Measurements from ENCODE around the gene TMEM202. TPM values are rescaled to one million over a fixed set of nuclear protein-coding genes. Genes with fewer than 3 reads are reported as not detected.

Gene TMEM202
- not detected in 2 replicates for total RNA-seq

GRCh38 chr15:72397796-72398588, at the start of gene TMEM202:
TMEM202 (plus strand) TSS chr15:72398305; CDS start chr15:72398327, 22 bp downstream.

GRCh38 chr15:72375846-72376581, 22.1 kb upstream of the TMEM202 start, which contains the start of gene HEXA:
HEXA (minus strand) TSS chr15:72376014; CDS start chr15:72375972, 42 bp downstream.

Other genes with a start within 250 kb of the TMEM202 start
- 0.19 and 0.28 TPM in 2 replicates for gene GRAMD2A, start 200.5 kb upstream of the TMEM202 start, total RNA-seq
- gene PKM, start 167.1 kb upstream of the TMEM202 start, total RNA-seq, result 1,635 and 2,242 TPM in 2 replicates
- gene PARP6, start 125.8 kb upstream of the TMEM202 start, total RNA-seq, result 7.5 and 15.8 TPM in 2 replicates
- 0.28 TPM in 1 of 2 replicates, not detected in the other for gene CELF6, start 78.1 kb upstream of the TMEM202 start, total RNA-seq
- gene HEXA, start 22.3 kb upstream of the TMEM202 start, total RNA-seq, result 22.6 and 70.8 TPM in 2 replicates
- gene ARIH1, start 76.0 kb downstream of the TMEM202 start, total RNA-seq, result 16.3 and 26.1 TPM in 2 replicates

Data from regular cardiac myocyte (primary cell).